HG02852 (cell line): Measurements from ENCODE around the gene PLCG1.
"Not testable (repeated sequence)": the region's sequence is repeated elsewhere in the genome, so short reads cannot be mapped to it uniquely, and the experiment has no call there.

Experiments used
- ATAC-seq: cut with Tn5 transposase; IDR thresholded peaks from one replicate; pipeline ENCODE4 v1.9.1; 2021; ENCODE audit warnings: mild to moderate bottlenecking, moderate library complexity; ENCODE audit not compliant: unreplicated experiment

The PLCG1 gene

GRCh38 chr20:41123631-41124030 lies 13.7 kb upstream of the PLCG1 start:
- no peak for ATAC-seq

GRCh38 chr20:41124451-41125094 lies 12.8 kb upstream of the PLCG1 start:
- no peak for ATAC-seq

- no peak for ATAC-seq
These were observed 11.5 kb upstream of the PLCG1 start for GRCh38 chr20:41125530-41126457.

GRCh38 chr20:41126719-41127118 lies 10.6 kb upstream of the PLCG1 start:
- no peak for ATAC-seq

- ATAC-seq: not testable (repeated sequence)
These were observed 9.0 kb upstream of the PLCG1 start for GRCh38 chr20:41128317-41128716.

GRCh38 chr20:41131594-41132387 lies 5.6 kb upstream of the PLCG1 start:
- no peak for ATAC-seq

GRCh38 chr20:41132388-41132775 lies 5.0 kb upstream of the PLCG1 start:
- ATAC-seq: not testable (repeated sequence)

GRCh38 chr20:41133709-41134361 lies 3.5 kb upstream of the PLCG1 start:
- ATAC-seq: peak; percentile 23

- no peak for ATAC-seq
These were observed 2.8 kb upstream of the PLCG1 start for GRCh38 chr20:41134362-41135186.

- ATAC-seq: no peak
These were observed 2.0 kb upstream of the PLCG1 start for GRCh38 chr20:41135187-41135887.

GRCh38 chr20:41135888-41136679 lies 1.3 kb upstream of the PLCG1 start:
- no peak for ATAC-seq

- peak; percentile 12 for ATAC-seq
These were observed 501 bp downstream of the PLCG1 start for GRCh38 chr20:41137614-41138474.

- ATAC-seq: no peak
These were observed 1.3 kb downstream of the PLCG1 start for GRCh38 chr20:41138475-41139226.

- ATAC-seq: no peak
These were observed 2.1 kb downstream of the PLCG1 start for GRCh38 chr20:41139227-41140093.

GRCh38 chr20:41140226-41141133 lies 3.1 kb downstream of the PLCG1 start:
- no peak for ATAC-seq
